Hindlimb muscle (tissue), 1 donor: ENCODE measurements around the gene TCERG1L. TPM values are rescaled to one million over a fixed set of nuclear protein-coding genes. Genes with fewer than 3 reads are reported as not detected.

ENCODE experiments used
- DNase-seq: peaks from one replicate; pipeline ENCODE4 v3.0.0-alpha.2; 2013
- polyA plus RNA-seq: library from polyadenylated mRNA; unstranded; fragments of 120-200 nt; gene quantifications from one replicate; pipeline ENCODE4 v1.2.1, GENCODE V29; 2013; ENCODE audit not compliant: insufficient read length

TCERG1L gene
- polyA plus RNA-seq, 1 donor = 0.36 TPM

DNA sequence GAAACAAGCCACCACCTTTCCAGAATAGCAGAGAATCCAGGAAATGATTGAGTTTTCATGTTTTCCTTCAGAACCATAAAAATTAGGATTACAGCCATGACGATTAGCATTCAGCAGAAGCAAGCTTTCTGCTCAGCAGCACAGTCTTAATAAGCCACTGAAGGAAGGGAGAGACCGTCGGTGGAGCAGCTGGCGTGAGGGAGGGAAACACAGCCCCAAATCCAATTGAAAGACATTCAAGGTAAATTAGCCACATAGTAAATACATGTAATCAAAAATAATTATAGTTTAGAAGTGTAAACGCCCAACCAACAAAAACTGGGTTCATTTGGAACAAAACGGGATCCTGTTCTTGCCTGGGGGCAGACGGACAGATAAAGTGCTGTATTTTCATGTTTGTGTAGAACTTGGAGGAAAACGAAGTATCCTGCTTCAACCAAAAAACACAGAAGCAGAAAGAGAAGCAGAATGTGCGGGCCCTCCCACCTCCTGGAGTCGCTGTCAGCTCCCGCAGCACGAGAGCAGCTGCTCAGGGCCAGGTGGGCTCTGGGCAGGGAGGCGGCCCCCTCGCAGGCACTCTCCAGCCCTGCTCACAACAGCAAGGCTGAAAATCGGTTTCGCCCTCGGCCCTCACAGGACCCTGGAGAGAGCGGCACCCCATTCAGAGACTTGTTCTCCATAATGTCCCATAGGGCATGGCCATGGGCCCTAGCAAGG is 84.9 kb downstream of the TCERG1L start:
- no peak for DNase-seq

DNA sequence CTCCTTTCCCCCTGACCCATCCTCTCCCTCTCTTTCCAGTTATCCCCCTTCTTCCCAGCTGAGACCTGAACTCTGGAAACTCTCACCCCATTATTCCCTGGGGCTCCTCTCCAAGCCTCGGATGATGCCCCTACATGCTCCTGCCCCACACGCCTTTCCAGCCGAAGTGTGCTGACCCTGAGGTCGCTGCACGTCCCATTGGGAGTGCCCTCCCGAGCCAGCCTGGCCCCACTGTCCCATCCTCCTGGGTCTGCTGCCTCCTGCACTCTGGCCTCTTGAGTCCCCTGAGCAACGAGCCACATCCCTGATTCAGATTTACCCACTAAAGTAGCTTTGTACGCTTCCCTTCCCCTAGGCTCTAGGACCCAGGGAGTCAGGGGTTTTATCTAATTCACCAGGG is 87.4 kb downstream of the TCERG1L start:
- DNase-seq = no peak

DNA sequence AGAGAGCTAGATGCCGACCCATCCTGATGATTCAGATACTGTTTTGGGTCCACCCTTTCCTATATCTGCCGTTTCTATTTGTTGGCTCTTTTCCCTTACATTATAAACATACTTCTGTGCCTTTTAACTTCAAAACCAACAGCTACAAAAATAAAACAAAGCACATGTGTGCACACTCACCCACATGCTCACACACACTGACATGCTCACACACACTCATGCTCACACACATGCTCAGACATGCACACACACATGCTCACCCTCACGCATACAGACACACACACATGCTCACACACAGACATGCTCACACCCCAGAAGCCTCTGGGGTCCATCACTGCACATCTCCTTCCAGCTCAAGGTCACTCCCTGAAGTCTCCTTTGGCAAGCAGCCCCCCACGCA is 88.1 kb downstream of the TCERG1L start:
- DNase-seq = no peak

DNA sequence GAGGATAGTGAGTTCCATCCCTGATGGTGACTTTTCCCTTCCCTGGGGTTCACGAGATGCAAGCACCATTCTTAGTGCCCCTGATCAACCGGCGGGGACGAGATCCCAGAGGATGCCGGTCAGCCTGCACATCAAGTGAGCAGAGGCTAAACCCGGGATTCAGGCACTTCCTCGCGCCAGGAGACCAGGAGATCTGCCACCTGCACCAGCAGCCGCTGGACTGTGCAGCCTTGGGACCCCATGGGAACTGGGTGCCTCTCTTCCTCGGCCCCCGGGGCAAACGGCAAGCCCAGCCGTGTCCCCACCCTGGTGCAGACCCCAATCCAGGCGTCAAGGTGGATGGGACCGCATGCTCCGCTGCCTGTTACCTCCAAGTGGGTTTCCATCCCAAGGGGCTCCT is 88.5 kb downstream of the TCERG1L start:
- DNase-seq = no peak

DNA sequence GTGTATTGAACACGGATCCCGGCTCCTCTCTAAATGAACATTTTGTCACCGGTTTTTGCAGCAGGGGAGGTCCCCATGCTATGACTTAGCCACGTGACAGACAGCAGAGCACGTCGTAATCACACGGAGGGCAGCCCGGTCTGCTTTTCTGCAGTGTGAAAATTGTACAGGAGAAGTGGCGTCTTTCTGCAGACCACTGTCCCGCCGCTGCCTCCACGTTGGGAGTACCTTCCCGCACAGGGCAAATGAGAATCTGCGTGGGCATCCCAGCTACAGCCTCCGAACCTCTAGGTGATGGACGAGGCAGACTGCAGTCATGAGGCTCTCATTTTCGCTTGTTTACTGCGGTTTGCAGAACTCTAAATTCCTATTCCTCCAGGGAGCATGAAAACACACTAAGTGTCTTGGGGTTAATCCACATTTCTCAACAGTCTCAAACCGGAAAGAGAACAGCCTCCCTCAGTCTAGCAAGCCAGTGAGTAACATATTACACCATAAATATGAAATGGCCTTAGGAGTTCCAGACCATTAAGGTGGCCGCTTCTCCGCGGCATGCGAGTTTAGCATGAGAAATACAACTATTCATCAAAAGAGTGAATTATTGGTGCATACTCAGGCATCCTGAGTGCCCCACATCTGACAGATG is 89.8 kb downstream of the TCERG1L start:
- no peak for DNase-seq

DNA sequence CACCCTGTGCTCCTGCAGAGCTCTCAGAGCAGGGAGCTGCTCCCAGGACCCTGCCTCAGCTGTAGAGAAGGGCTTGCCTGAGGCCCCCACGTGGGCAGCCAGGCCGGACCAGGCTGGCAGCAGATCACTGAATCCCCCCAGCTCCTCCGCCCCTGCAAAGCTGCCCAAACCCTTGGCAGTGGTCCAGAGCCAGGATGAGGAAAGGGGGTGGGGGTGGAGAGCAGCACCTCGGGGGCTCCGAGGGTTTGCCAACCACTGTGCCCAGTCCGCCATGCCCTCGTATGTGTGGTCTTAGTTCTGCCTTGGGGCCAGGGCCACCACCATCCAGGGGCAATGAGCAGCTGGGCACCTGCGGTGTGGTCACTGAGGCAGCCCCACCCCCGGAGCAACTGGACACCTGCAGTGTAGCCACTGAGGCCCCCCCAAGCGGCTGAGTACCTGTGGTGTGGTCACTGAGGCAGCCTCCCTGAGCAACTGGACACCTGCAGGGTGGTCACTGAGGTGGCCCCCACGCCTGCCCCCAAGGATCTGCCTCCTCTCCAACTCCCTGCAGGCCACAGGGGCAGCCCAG is 90.8 kb downstream of the TCERG1L start:
- no peak for DNase-seq

DNA sequence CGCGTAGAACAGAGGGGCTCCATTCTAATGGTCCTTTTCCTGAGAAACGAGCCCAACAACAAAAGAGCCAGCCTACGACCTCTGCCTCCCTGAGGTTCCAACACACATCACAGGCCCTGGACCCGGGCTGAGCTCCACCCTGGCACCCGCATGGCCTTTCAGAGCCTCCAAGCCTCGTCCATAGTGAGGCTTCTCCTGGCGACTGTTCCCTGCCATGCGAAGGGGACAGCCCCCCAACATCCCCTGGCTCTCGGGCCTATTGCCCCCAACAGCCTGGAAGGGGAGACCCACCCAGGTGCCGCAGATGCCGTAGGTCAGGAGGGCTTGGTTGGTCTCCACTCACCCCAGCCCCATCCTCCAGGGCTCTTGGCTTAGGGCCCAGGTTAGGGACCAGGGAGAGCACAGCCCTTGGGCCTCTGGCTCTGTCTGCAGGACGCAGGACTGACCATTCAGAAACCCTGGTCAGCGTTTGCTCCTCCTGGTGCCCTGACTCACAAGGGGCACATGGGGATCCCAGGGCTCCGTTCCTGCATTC is 91.5 kb downstream of the TCERG1L start:
- no peak for DNase-seq

DNA sequence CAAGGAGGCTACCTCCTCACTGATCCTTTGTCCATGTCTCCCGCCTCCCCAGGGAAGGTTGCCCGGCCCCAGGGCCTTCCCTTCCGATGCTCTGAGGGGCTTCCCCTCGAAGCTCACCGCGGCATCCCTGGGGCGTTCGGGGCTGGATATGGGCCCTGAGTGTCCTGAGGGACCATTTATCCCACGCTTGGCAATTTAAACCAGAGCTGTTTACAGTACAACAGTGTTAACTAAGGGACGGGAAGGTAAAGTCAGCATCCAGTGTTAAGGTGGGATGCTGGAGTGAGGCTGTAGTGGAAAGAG is 92.0 kb downstream of the TCERG1L start:
- no peak for DNase-seq

DNA sequence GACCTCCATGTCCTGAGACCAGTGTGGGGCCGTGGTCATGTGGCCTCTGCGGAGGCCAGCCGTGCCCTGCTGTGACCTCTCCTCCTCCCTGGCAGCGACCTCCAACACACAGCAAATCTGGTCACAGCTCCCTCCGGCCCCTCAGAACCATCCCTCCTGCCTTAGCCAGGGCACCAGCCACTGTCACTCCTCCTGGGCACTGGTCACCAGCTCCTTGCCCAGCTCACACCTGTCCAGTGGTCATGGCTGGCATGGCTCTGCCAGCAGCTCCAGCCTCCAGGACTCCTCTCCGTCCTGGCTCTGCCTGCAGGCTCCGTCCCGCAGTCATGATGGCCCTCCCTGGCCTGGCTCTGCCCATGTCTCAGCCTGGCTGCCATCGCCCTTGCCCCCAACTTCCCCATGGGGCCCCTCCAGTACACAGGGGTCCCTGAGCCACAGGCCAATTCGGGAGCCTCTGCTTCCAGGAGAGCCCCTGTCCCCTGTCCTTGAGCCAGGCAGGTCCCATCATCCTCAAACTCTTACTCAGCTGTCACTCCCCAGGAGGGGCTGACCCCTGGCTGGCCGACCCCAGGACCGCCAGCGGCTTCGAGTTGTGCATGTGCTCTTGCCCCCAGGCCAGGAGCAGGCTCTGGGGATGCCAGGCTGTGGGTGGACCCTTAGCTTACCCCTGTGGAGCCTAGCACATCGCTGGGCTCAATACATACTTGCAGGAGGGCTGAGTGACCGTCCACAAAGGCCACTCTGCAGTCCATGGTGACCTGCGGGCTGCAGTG is 92.5 kb downstream of the TCERG1L start:
- DNase-seq = no peak

DNA sequence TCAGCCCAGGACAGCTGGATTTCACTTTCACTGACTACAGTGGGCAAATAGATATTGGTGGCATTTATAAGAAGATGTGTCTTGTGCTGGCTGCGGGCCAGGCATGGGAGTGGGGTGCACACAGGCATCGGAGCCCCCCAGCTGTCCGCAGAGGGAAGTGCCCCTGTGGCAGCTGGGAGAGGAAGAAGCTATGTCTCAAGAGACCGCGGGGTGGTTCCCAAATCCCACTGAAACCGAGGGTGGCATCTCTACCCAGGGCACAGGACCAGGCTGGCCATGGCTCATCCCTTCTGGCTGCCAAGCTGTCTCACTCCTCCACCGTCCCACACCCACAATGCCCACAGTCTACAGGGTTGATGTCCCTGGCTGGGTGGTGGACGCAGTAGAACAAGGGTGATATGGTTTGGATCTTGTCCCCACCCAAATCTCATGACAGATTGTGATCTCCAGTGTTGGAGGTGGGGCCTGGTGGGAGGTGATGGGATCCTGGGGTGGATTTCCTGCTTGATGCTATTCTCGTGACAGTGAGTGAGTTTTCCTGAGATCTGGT is 94.8 kb downstream of the TCERG1L start:
- no peak for DNase-seq

DNA sequence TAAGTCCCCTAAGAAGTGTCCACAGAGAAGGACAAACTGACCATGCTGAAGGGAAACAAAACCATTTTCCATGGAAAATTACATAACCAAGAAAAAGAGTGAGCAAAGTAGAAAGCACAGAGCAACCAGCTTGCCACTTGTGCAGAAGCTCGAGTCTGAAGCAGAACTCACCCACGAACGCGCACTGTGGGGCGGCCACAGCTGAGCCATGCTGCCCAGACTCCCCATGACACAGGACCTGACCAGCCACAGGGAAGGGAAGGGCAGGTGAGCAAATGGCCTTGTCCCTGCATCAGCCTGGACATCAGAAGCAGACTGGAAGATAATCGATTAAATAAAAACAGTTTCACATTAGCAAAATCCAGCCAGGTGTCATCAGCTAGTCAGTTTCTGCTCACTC is 95.7 kb downstream of the TCERG1L start:
- no peak for DNase-seq

DNA sequence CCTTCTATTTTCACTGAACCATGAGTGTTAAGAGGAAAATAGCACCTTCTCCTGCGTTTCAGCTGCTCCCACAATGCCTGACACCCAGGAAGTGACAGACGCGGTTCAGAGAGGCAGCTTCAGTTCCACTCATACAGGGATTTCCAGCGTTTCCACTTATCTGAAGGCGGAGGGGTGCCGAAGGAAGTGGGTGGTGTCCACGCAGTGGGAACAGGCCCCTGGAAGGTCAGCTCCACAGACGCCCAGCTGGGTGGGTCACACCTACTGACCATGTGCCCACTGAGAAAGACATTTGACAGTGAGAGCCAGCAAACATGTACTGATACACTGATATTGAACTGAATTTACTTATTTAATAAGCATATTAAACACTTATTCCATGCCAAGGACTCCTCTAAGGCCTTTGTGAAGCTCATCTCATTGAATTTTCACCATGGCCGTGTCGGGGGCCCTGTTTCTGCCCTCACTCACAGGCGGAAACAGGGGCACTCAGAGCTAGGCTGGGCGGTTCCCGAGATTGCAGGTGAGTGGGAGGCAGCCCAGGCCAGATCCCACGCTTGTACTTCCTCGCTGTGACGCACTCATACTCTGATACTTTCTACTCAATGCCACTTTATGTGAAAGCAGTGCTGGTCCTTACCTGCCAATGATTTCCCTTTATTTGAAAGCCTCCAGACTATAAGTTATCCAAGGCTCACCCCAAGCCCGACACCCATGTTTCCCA is 96.8 kb downstream of the TCERG1L start:
- DNase-seq = no peak

DNA sequence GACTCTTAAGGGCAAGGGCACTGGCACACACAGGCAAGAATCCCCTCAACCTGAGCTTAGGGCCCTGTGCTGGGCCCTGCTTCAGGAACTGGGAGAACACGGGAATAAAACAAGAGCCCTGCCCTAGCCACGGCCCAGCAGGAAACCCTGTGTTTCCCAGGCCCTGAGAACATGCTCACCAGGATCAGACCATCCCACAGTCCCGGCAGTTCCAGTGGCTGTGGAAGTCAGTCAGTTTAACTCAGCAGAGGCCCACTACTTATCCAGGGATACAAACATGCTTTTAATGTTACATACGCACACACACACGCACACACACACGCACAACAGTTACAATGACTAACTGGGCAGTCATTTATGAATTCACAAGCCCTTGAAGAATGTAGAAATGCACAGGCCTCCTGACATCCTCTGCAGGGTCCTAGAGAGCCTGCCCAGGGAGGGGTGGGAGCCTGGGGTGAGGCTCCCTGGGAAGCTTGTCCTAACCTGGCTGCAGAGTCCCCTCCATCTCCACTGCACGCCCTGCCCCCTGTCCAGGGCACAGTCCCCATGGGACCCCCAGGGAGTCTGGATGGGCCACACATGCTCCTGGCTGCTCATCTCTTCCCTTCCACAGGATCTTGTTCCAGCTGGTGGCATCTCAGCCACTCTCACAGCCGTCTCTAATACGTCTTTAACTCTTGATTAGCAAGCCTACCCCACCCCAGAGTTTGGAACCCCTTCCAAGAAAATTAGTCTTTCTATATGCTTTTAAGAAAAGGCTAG is 97.6 kb downstream of the TCERG1L start:
- no peak for DNase-seq

DNA sequence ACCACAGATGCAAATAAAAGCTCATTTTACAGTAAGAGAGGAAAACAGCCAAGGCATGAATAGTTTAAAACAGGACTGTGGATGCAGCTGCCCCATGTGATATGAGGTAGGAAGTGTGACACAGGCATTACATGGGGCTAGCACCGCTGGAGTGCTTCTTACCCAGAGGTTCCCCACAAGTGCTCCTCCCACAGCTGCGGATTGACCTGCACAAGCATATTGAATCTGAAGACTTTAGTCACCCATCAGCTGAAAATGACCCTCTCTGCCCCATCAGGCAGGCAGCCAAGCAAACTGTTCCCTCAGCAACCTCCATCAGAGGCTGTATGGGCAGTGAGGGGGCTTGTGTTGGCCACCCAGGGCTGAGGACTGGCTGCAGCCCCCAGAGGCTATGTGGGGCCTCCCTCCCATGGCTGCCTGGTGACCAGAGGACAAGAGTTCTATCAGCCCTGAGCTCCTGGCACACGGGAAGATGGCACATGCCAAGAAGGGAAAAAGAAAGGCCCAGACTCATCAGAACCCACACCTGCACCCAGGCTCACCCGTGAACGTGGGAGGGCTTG is 98.7 kb downstream of the TCERG1L start:
- DNase-seq = no peak

DNA sequence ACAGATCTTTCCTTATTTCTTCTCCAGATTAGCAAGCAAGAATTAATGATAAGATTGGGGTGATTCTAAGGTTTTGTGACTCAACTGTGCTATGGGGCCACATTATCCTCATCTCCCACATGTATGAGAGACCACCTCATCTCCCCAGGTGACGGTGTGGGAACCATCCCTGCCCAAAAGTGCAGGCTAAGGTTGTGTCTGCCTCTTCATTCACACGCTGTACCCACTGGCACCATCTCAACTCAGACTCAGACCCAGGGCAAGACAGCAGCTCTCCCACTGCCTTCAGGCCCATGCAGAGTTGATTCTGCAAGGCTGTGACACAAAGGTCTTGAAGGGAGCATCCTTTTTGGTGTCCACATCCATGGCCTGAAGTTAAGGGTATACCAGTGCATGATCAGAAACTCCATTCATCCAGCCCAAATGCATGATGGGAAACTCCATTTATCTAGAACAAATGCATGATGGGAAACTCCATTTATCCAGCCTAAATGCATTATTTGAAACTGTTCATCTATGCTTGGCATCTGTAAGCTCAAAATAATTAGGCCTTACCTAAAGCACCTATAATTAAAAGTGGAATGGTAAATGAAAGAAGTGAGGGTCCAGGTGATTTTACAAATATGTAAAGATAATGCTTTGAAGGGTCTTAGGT is 99.4 kb downstream of the TCERG1L start:
- no peak for DNase-seq

DNA sequence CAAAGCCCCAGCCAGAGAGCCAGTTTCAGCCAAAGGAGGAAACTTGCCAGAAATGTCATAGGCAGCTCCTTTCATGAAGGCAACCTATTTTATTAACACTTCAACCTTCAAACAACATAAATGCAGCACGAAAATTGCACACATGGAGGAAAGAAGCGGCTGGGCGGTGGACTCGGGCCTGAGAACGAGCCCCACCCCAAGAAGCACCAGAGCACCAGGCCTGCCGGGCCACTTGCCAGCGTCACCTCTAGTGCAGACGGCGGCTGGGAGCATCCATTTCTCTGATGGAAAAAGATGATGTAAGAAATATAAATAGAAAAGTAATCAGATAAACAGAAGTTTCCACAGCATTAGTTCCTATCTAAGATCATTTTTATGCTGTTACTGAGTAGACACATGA is 100.0 kb downstream of the TCERG1L start:
- DNase-seq = peak; percentile 18

DNA sequence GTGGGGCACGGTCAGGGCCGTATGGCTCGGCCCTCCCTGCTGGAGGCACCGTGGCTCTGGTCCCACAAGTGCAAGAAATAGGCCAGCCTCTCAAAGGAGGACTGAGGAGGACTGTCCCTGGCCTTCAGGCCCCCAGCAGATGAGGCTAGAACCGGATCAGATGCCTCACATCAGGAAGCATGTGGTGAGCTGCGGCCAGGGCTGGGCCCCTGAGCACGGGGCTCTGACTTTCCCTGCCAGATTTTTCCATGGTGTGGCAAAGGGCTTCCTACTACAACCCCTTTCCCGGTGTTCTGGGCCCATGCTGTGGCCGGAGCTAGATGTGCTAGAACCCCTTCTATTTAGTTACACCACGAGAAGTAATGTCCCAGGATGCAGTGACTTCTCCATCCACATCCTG is 100.4 kb downstream of the TCERG1L start:
- DNase-seq = no peak

DNA sequence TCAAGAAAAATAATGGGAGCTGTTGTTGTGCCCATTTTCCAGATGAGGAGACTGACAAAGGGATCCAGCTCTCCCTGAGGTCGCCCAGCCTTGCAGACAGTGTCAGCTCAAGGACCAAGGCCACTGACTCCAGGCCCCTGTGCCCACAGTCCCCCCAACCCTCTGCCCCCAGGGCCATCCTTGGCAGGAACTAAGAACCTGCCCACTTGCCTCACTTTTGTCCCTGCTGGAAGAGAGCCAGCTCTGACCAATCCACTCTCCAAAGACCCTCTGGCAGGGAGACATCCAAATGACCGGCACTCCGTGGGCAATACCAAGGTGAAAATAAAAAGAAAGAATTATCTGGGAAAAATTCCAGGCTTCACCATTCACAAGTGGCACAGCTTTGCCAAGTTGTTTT is 101.3 kb downstream of the TCERG1L start:
- no peak for DNase-seq

DNA sequence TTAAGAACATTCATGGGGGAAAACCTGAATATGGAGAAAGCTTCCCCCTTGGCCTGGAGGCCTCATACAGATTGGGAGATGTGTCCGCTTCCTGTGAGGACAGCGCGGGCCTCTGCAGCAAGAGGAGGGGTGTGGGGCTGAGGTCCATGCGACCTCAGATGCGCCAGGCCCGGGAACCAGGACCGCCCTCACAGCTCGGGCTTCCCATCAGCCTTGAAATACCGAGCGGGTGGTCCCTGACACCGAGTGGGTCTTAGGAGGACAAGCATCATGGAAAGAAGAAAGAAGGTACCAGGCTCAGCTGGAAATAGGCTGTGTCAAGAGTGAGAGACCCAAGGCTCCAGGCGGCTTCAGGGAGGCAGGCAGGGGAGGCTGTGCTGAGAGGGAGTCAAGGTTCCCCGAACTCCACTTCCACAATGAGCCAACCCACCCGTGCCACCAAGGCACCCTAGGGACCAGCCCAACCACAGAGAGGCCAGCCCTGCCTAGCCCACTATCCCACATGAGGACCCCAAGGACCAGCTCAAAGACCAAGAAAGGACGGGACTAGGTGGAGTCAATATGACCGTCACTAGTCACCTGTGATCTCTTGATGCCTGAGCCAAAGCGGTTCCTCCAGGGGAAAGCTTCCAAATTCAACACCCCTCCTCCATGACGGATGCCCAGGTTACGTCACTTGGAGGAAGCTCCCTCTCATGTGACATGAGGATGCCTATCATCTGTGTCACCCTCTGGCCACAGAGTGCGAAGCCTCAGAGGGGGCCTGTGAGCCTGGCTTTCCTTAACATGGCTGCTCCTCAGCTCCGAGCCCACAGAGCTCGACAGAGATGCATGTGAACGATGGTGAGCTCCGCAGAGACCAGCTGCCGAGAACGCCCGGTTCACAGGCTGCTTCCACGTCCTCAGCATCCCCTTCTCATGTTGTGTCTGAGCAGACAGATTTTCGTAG is 103.7 kb downstream of the TCERG1L start:
- DNase-seq = no peak
